ENCODE results near the gene STN1. TPM values are rescaled to one million over a fixed set of nuclear protein-coding genes. Genes with fewer than 3 reads are reported as not detected.

Gene STN1
- polyA plus RNA-seq, 1 experiment = 17.8 TPM

- TF ChIP-seq CTCF (IDR thresholded peaks at IDR 0.05; ENCODE audit: insufficient read depth, low read depth, low read length) = no peak
- CTCF ChIA-PET = interaction anchor here (1.0 to 4.4 kb wide), 2 partner anchors 12 to 223 kb away, joined by 3 to 20 read pairs; partner anchors contain the start of gene SFR1
- Histone ChIP-seq H3K36me3 (ENCODE audit: control insufficient read depth, insufficient read depth, low read length) (no peaks in the 10 kb centered on the region), H3K4me3 (ENCODE audit: low read depth, low read length) (no peak overlapping the region), H3K27me3 (ENCODE audit: control insufficient read depth, insufficient read depth, low read length) (no peaks in the 10 kb centered on the region)
- DNase-seq (ENCODE audit: low read depth) = no peak
- POLR2A ChIA-PET = no interaction called here
Observed at GRCh38 chr10:103899312-103899711, 18.7 kb downstream of the STN1 start.

- TF ChIP-seq CTCF (IDR thresholded peaks at IDR 0.05; ENCODE audit: insufficient read depth, low read depth, low read length) = no peak
- no peaks in the 10 kb centered on the region for H3K27me3 ChIP-seq (ENCODE audit: control insufficient read depth, insufficient read depth, low read length)
- CTCF ChIA-PET = interaction anchor here (4.4 kb wide), 1 partner anchor 10 kb away, joined by 20 read pairs; no protein-coding TSS in a partner anchor
- DNase-seq (ENCODE audit: low read depth) = no peak
- no peak overlapping the region for H3K4me3 ChIP-seq (ENCODE audit: low read depth, low read length)
- POLR2A ChIA-PET = no interaction called here
- no peaks in the 10 kb centered on the region for H3K36me3 ChIP-seq (ENCODE audit: control insufficient read depth, insufficient read depth, low read length)
Observed at GRCh38 chr10:103897241-103897774, 20.7 kb downstream of the STN1 start.

DNA sequence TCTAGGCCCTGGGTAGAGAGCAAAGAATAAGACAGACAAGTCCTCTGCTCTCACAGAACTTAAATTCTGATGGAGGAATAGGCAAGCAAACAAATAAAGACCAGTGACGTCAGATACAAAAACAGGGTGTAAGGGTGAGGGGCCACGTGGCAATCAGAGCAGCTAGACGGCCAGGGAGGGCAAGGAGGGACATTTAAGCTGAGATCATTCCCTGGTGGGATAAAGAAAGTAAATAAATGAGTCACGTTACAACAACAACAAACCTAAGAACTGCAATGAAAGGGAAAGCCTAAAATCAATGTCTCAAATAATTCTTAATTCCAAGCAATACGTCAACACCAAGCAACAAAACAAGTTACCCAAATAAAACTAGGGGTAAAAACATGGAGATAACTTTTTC, 21.8 kb downstream of the STN1 start:
- Histone ChIP-seq H3K4me3 (ENCODE audit: low read depth, low read length) (no peak overlapping the region), H3K27me3 (ENCODE audit: control insufficient read depth, insufficient read depth, low read length) (no peaks in the 10 kb centered on the region), H3K36me3 (ENCODE audit: control insufficient read depth, insufficient read depth, low read length) (no peaks in the 10 kb centered on the region)
- POLR2A ChIA-PET = no interaction called here
- CTCF ChIA-PET = no interaction called here
- no peak for DNase-seq (ENCODE audit: low read depth)
- TF ChIP-seq CTCF (IDR thresholded peaks at IDR 0.05; ENCODE audit: insufficient read depth, low read depth, low read length) = no peak

GRCh38 chr10:103895411-103896186, 22.4 kb downstream of the STN1 start:
- peak; percentile 50 for DNase-seq (ENCODE audit: low read depth)
- TF ChIP-seq CTCF (IDR thresholded peaks at IDR 0.05; ENCODE audit: insufficient read depth, low read depth, low read length) = no peak
- ChIA-PET POLR2A (no interaction called here), CTCF (interaction anchor here (0.6 to 1.6 kb wide), 2 partner anchors 10 to 11 kb away, joined by 4 read pairs; no protein-coding TSS in a partner anchor)
- Histone ChIP-seq H3K4me3 (ENCODE audit: low read depth, low read length) (no peak overlapping the region), H3K27me3 (ENCODE audit: control insufficient read depth, insufficient read depth, low read length) (no peaks in the 10 kb centered on the region), H3K36me3 (ENCODE audit: control insufficient read depth, insufficient read depth, low read length) (no peaks in the 10 kb centered on the region)

GRCh38 chr10:103894441-103894864, 23.5 kb downstream of the STN1 start:
- DNase-seq (ENCODE audit: low read depth) = no peak
- ChIA-PET CTCF (interaction anchor here (1.1 to 1.6 kb wide), 3 partner anchors 9 to 182 kb away, joined by 3 to 4 read pairs (median 3); no protein-coding TSS in a partner anchor), POLR2A (interaction anchor here (0.6 kb wide), 2 partner anchors 325 to 361 kb away, joined by 3 to 7 read pairs; no protein-coding TSS in a partner anchor)
- Histone ChIP-seq H3K36me3 (ENCODE audit: control insufficient read depth, insufficient read depth, low read length) (no peaks in the 10 kb centered on the region), H3K27me3 (ENCODE audit: control insufficient read depth, insufficient read depth, low read length) (no peaks in the 10 kb centered on the region), H3K4me3 (ENCODE audit: low read depth, low read length) (no peak overlapping the region)
- no peak for TF ChIP-seq CTCF (IDR thresholded peaks at IDR 0.05; ENCODE audit: insufficient read depth, low read depth, low read length)
